HepG2 (cell line): ENCODE results near the gene GHRH. TPM values are rescaled to one million over a fixed set of nuclear protein-coding genes. Genes with fewer than 3 reads are reported as not detected.

ENCODE experiments used
- HOXA3 ChIP-seq: sonication (generic); formaldehyde crosslinking; IDR thresholded peaks from 2 replicates; pipeline ENCODE4 v1.5.0; 2020; ENCODE audit warnings: missing genetic modification reagents
- IKZF5 ChIP-seq: IDR thresholded peaks from 2 replicates; pipeline ENCODE4 v1.6.1; 2018; ENCODE audit warnings: missing genetic modification reagents, mild to moderate bottlenecking, missing compliant biosample characterization
- PHF20 ChIP-seq: sonication (generic); formaldehyde crosslinking; IDR thresholded peaks from 2 replicates; pipeline ENCODE4 v1.5.0; 2020; ENCODE audit warnings: mild to moderate bottlenecking, missing genetic modification reagents
- SOX5 ChIP-seq: IDR thresholded peaks from 2 replicates; pipeline ENCODE4 v1.6.1; 2016; ENCODE audit warnings: borderline replicate concordance
- SPEN ChIP-seq: sonication (generic); formaldehyde crosslinking; IDR thresholded peaks from 2 replicates; pipeline ENCODE4 v1.5.1; 2020; ENCODE audit warnings: low read depth, mild to moderate bottlenecking, missing genetic modification reagents
- TFAP4 ChIP-seq: sonication (generic); IDR thresholded peaks from 2 replicates; pipeline ENCODE4 v1.6.1; 2016; ENCODE audit warnings: low read depth, borderline replicate concordance
- YY1 ChIP-seq: IDR thresholded peaks from 2 replicates; pipeline ENCODE4 v1.6.1; 2011; ENCODE audit warnings: low read length, low read depth, moderate library complexity, mild to moderate bottlenecking; ENCODE audit not compliant: insufficient read depth, insufficient replicate concordance
- ZFP36L2 ChIP-seq: sonication (generic); formaldehyde crosslinking; IDR thresholded peaks from 2 replicates; pipeline ENCODE4 v1.4.0; 2020; ENCODE audit warnings: missing genetic modification reagents
- ZIK1 ChIP-seq: sonication (generic); formaldehyde crosslinking; IDR thresholded peaks from 2 replicates; pipeline ENCODE4 v1.5.0; 2020; ENCODE audit warnings: mild to moderate bottlenecking, low read depth, missing genetic modification reagents, borderline replicate concordance
- ZNF121 ChIP-seq: sonication (generic); formaldehyde crosslinking; IDR thresholded peaks from 2 replicates; pipeline ENCODE4 v1.5.0; 2020; ENCODE audit warnings: mild to moderate bottlenecking, missing genetic modification reagents
- ZNF331 ChIP-seq: sonication (generic); formaldehyde crosslinking; IDR thresholded peaks from 2 replicates; pipeline ENCODE4 v1.4.0; 2020; ENCODE audit warnings: missing genetic modification reagents
- ZNF709 ChIP-seq: sonication (generic); formaldehyde crosslinking; IDR thresholded peaks from 2 replicates; pipeline ENCODE4 v1.5.0; 2020; ENCODE audit warnings: mild to moderate bottlenecking, missing genetic modification reagents
- ZNF770 ChIP-seq: sonication (generic); formaldehyde crosslinking; IDR thresholded peaks from 2 replicates; pipeline ENCODE4 v1.5.0; 2020; ENCODE audit warnings: mild to moderate bottlenecking, missing genetic modification reagents
- ZSCAN25 ChIP-seq: sonication (generic); formaldehyde crosslinking; IDR thresholded peaks from 2 replicates; pipeline ENCODE4 v1.8.0; 2022; ENCODE audit warnings: mild to moderate bottlenecking, missing genetic modification reagents
- polyA plus RNA-seq, 8 experiments: library from polyadenylated mRNA; depleted of rRNA in 3 of 8; stranded (reverse) in 7 of 8; unstranded in 1 of 8; fragments of >200 nt; fragmentation: Illumina TruSeq in 4 of 8; extraction: Trizol in 4 of 8; gene quantifications; 2 replicates each; pipeline versions ENCODE4 v1.2.1 to v1.2.3, GENCODE V29; 2011 to 2016; ENCODE audit warnings: low read depth in 4 of 8, missing spikeins in 1 of 8, mixed read lengths in 1 of 8; ENCODE audit not compliant: insufficient read depth in 1 of 8
- total RNA-seq, 5 experiments: library from RNA; depleted of rRNA; stranded (reverse); fragments of >200 nt; fragmentation: Illumina TruSeq; extraction: Trizol; gene quantifications; 2 replicates each; pipeline ENCODE4 v1.2.3, GENCODE V29; 2016; ENCODE audit warnings: low read depth in 1 of 5
- TF ChIP-seq, protein P1 (sequence below): sonication (generic); formaldehyde crosslinking; IDR thresholded peaks from 2 replicates; pipeline ENCODE4 v1.5.1; 2020; ENCODE audit warnings: mild to moderate bottlenecking, missing genetic modification reagents, borderline replicate concordance
- TF ChIP-seq, protein P2 (sequence below): sonication (generic); formaldehyde crosslinking; IDR thresholded peaks from 2 replicates; pipeline ENCODE4 v1.9.0; 2022; ENCODE audit warnings: missing genetic modification reagents, mild to moderate bottlenecking, borderline replicate concordance

GHRH gene
- total and polyA plus RNA-seq, 2 of the 13 experiments (the other 11 are each of a cell fraction or from before 2014, with no cell fraction given), result not detected

GRCh38 chr20:37299718-37300528 lies 38.3 kb upstream of the GHRH start (continued):
- TF ChIP-seq, protein P1, sequence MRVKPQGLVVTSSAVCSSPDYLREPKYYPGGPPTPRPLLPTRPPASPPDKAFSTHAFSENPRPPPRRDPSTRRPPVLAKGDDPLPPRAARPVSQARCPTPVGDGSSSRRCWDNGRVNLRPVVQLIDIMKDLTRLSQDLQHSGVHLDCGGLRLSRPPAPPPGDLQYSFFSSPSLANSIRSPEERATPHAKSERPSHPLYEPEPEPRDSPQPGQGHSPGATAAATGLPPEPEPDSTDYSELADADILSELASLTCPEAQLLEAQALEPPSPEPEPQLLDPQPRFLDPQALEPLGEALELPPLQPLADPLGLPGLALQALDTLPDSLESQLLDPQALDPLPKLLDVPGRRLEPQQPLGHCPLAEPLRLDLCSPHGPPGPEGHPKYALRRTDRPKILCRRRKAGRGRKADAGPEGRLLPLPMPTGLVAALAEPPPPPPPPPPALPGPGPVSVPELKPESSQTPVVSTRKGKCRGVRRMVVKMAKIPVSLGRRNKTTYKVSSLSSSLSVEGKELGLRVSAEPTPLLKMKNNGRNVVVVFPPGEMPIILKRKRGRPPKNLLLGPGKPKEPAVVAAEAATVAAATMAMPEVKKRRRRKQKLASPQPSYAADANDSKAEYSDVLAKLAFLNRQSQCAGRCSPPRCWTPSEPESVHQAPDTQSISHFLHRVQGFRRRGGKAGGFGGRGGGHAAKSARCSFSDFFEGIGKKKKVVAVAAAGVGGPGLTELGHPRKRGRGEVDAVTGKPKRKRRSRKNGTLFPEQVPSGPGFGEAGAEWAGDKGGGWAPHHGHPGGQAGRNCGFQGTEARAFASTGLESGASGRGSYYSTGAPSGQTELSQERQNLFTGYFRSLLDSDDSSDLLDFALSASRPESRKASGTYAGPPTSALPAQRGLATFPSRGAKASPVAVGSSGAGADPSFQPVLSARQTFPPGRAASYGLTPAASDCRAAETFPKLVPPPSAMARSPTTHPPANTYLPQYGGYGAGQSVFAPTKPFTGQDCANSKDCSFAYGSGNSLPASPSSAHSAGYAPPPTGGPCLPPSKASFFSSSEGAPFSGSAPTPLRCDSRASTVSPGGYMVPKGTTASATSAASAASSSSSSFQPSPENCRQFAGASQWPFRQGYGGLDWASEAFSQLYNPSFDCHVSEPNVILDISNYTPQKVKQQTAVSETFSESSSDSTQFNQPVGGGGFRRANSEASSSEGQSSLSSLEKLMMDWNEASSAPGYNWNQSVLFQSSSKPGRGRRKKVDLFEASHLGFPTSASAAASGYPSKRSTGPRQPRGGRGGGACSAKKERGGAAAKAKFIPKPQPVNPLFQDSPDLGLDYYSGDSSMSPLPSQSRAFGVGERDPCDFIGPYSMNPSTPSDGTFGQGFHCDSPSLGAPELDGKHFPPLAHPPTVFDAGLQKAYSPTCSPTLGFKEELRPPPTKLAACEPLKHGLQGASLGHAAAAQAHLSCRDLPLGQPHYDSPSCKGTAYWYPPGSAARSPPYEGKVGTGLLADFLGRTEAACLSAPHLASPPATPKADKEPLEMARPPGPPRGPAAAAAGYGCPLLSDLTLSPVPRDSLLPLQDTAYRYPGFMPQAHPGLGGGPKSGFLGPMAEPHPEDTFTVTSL (CRISPR knock-in tag), result peak; percentile 52; the same call in 1 of the 2 replicates
- TF ChIP-seq YY1, result peak; percentile 50
- 0 out of 2 replicates have a peak, but pooled peaks have one; percentile 48 for TF ChIP-seq ZIK1 (CRISPR knock-in tag)
- TF ChIP-seq ZFP36L2 (CRISPR knock-in tag), result no peak
- TF ChIP-seq, protein P2, sequence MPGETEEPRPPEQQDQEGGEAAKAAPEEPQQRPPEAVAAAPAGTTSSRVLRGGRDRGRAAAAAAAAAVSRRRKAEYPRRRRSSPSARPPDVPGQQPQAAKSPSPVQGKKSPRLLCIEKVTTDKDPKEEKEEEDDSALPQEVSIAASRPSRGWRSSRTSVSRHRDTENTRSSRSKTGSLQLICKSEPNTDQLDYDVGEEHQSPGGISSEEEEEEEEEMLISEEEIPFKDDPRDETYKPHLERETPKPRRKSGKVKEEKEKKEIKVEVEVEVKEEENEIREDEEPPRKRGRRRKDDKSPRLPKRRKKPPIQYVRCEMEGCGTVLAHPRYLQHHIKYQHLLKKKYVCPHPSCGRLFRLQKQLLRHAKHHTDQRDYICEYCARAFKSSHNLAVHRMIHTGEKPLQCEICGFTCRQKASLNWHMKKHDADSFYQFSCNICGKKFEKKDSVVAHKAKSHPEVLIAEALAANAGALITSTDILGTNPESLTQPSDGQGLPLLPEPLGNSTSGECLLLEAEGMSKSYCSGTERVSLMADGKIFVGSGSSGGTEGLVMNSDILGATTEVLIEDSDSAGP (CRISPR knock-in tag), result peak; percentile 32; the same call in 1 of the 2 replicates
- 0 out of 2 replicates have a peak, but pooled peaks have one; percentile 9 for TF ChIP-seq SOX5 (CRISPR knock-in tag)
- TF ChIP-seq HOXA3, result peak; percentile 61; the same call in 1 of the 2 replicates
- peak; percentile 70 for TF ChIP-seq ZNF121 (CRISPR knock-in tag)
- TF ChIP-seq TFAP4, result no peak
- TF ChIP-seq ZNF770 (CRISPR knock-in tag), result peak; percentile 75
- no peak for TF ChIP-seq ZNF709 (CRISPR knock-in tag)
- peak; percentile 26; the same call in 1 of the 2 replicates for TF ChIP-seq IKZF5 (CRISPR knock-in tag)
- TF ChIP-seq PHF20 (CRISPR knock-in tag), result 0 out of 2 replicates have a peak, but pooled peaks have one; percentile 31
- peak; percentile 80; the same call in 1 of the 2 replicates for TF ChIP-seq SPEN (CRISPR knock-in tag)
- peak; percentile 22; the same call in 1 of the 2 replicates for TF ChIP-seq ZNF331 (CRISPR knock-in tag)
- peak; percentile 77 for TF ChIP-seq ZSCAN25 (CRISPR knock-in tag)
